Endothelial cell of umbilical vein (primary cell): ENCODE results near the gene ALB.

Experiments
- POLR2AphosphoS5 ChIP-seq: IDR thresholded peaks from 2 replicates; pipeline ENCODE4 v1.6.1; 2012; ENCODE audit warnings: low read depth, mild to moderate bottlenecking, control low read depth, low read length, moderate library complexity; ENCODE audit not compliant: insufficient read depth
- TF ChIP-seq, protein P1 (sequence below), 2 donors: IDR thresholded peaks; 1 replicate in 1 of 2; 2 replicates in 1 of 2; pipeline ENCODE4 v1.5.1; 2011; ENCODE audit warnings: low read length in 2 of 2, mild to moderate bottlenecking in 2 of 2, moderate library complexity in 2 of 2, control low read depth in 1 of 2, inconsistent platforms in 1 of 2, low read depth in 1 of 2; ENCODE audit not compliant: insufficient read depth in 1 of 2; ENCODE audit errors: extremely low read depth in 1 of 2
- TF ChIP-seq, protein P2 (sequence below): IDR thresholded peaks from 2 replicates; pipeline ENCODE4 v1.6.1; 2011; ENCODE audit not compliant: insufficient read depth, insufficient read length

DNA sequence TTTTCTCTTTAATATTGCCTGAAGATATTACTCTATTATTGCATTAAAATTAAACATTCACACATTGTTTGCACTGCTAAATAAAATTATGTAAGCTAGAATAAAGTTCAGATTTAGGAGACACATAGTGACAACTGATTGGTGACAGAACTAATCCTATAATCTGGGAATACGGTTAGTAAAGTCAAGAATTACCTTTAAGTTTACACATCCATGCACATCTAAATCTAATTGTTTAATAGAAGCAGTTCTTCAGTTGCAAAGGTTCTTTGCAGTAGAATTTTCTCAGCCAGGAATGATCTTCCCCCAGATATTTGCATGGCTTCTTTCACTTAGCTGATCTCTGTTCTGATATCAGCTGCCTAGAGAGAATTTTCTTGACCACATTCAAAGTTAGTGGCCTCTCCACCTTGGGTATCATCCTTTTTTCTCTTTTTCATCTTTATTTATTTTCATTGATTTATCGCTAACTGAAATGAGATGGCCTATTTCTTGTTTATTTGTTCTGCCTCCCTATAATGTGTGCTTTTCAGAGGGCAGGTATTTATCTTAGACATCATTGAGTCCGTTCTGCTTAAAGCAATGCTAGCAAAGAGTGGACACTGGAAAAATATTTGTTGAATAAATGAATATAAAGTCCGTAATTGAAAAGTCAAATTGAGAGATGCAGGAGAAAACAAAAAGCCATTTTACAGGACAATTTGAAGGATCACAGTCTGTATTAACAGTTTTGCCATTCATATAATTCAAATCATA lies 44.5 kb downstream of the ALB start:
- TF ChIP-seq, protein P1, sequence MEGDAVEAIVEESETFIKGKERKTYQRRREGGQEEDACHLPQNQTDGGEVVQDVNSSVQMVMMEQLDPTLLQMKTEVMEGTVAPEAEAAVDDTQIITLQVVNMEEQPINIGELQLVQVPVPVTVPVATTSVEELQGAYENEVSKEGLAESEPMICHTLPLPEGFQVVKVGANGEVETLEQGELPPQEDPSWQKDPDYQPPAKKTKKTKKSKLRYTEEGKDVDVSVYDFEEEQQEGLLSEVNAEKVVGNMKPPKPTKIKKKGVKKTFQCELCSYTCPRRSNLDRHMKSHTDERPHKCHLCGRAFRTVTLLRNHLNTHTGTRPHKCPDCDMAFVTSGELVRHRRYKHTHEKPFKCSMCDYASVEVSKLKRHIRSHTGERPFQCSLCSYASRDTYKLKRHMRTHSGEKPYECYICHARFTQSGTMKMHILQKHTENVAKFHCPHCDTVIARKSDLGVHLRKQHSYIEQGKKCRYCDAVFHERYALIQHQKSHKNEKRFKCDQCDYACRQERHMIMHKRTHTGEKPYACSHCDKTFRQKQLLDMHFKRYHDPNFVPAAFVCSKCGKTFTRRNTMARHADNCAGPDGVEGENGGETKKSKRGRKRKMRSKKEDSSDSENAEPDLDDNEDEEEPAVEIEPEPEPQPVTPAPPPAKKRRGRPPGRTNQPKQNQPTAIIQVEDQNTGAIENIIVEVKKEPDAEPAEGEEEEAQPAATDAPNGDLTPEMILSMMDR (IDR thresholded peaks at IDR 0.05; ENCODE audit: extremely low read depth in 1 of 2, insufficient read depth in 1 of 2, low read depth in 1 of 2, low read length in 2 of 2) = no peak
- TF ChIP-seq POLR2AphosphoS5 = no peak
- TF ChIP-seq, protein P2, sequence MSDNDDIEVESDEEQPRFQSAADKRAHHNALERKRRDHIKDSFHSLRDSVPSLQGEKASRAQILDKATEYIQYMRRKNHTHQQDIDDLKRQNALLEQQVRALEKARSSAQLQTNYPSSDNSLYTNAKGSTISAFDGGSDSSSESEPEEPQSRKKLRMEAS = no peak
